Breast epithelium (tissue), 3 donors: ENCODE results near the gene PSMB2.

Experiments used
- CTCF ChIP-seq, 3 donors: fragments of 450-650 bp; IDR thresholded peaks; one replicate each; pipeline ENCODE4 v1.5.1; 2016 to 2017; ENCODE audit warnings: antibody characterized with exemption in 3 of 3, mild to moderate bottlenecking in 3 of 3, moderate library complexity in 3 of 3
- POLR2A ChIP-seq: fragments of 450-650 bp; IDR thresholded peaks from one replicate; pipeline ENCODE4 v1.6.1; 2016; ENCODE audit warnings: antibody characterized with exemption, mild to moderate bottlenecking, moderate library complexity
- POLR2AphosphoS5 ChIP-seq, 3 donors: sonication (generic); formaldehyde crosslinking; IDR thresholded peaks; one replicate each; pipeline ENCODE4 v1.6.1; 2017; ENCODE audit warnings: antibody characterized with exemption in 3 of 3

DNA sequence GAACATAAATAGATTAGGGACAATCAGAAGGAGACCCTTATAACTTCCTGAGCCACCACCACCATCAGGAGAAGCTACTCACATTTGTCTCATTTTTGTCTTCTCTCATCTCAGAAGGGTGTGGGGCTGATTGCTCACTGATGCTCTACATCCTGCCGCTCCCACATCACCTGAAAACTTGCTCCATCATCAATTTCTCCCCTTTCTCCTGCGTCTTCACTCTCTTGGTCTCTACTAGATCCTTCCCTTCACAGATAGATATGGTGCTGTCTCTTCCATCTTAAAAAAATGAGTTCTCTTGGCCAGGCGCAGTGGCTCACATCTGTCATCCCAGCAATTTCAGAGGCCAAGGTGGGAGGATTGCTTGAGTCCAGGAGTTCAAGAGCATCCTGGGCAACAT, 38.9 kb upstream of the PSMB2 start:
- TF ChIP-seq CTCF (IDR thresholded peaks at IDR 0.05) (no peak), POLR2AphosphoS5 (IDR thresholded peaks at IDR 0.05) (no peak), POLR2A (no peak)
